GM10266 (cell line): ENCODE results near the gene GRPEL1.
"Not testable (repeated sequence)": the region's sequence is repeated elsewhere in the genome, so short reads cannot be mapped to it uniquely, and the experiment has no call there.

ENCODE experiments used
- DNase-seq: peaks from one replicate; pipeline ENCODE4 v3.0.0; 2012; ENCODE audit errors: extremely low spot score
- TF ChIP-seq, protein P1 (sequence below): IDR thresholded peaks from 2 replicates; pipeline ENCODE4 v1.5.1; 2012; ENCODE audit warnings: mild to moderate bottlenecking, low read depth; ENCODE audit not compliant: control insufficient read depth, insufficient read depth; ENCODE audit errors: missing control alignments

The GRPEL1 gene

DNA sequence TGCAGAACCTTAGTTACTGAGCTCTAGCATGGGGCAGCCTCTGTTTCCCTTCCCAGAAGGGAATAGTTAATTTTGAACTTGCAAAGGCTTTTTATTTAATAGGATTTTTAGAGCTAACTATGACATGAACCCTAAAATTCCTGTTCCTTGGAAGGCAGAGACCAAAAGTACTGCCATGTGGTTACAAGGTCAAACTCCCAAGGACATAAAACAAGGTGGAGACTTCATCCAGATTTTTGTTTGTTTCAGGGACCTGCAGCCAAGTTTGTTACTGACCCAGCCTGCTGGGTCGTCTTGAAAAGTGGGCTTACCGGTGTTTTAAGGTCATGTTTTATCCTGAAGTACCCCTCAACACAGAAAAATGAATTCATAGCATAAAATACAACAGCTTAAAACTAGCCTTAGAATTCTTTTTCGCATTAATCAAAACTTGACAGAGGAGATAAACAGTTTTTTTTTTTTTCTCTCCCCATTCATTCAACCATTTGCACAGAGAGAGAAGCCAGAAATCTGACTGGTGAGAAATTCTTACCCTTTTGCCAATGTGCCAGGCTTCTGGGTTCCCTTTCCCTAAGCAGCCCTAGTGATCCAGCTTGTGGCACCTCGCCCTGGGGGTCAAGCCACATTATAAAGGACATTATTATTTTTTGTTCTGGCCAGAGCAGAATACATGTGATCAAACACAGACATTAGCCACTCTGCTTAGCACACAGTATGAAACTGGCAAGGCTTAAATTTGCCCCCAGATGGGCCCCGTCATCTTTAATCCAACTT is 21.5 kb upstream of the GRPEL1 start:
- TF ChIP-seq, protein P1, sequence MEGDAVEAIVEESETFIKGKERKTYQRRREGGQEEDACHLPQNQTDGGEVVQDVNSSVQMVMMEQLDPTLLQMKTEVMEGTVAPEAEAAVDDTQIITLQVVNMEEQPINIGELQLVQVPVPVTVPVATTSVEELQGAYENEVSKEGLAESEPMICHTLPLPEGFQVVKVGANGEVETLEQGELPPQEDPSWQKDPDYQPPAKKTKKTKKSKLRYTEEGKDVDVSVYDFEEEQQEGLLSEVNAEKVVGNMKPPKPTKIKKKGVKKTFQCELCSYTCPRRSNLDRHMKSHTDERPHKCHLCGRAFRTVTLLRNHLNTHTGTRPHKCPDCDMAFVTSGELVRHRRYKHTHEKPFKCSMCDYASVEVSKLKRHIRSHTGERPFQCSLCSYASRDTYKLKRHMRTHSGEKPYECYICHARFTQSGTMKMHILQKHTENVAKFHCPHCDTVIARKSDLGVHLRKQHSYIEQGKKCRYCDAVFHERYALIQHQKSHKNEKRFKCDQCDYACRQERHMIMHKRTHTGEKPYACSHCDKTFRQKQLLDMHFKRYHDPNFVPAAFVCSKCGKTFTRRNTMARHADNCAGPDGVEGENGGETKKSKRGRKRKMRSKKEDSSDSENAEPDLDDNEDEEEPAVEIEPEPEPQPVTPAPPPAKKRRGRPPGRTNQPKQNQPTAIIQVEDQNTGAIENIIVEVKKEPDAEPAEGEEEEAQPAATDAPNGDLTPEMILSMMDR: no peak
- DNase-seq: no peak

DNA sequence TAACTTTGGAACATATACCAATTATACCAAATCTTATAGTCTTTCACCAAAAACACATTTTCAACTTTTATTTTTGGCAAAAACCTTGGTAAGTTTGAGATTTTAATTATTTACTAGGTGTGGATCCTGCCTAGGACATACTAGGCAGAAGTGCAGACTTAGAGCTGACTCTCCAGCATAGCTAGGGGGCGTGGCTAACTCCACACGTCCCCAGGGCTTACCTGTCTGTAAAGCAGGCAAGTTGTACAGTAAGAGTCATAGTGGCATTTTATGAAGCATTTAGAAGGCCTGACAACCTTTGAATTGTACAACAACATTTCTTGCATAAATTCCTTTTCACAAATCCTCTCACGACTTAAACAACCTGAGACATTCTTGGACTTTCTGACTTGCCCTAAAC is 19.2 kb upstream of the GRPEL1 start:
- TF ChIP-seq, protein P1: no peak

DNA sequence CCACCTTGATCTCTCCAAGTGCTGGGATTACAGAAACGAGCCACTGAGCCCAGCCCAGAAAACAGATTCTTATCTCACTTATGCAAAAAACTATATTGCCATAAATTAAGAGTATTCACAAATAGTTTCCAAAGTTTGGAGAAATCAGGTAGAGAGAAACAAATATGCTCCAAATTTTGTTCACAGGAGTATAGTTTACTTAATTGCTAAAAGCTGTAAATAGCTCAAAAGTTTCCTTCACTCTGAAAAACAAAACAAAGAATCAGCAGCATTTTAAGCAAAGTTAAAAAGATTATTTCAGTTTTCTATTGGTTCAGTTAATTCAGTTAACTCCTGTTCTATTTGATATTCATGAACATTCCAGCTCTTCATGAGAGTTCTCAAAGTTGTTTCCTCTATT is 18.5 kb upstream of the GRPEL1 start:
- TF ChIP-seq, protein P1: no peak
- no peak for DNase-seq

More for the DNA sequence above, 19.2 kb upstream of the GRPEL1 start:
- DNase-seq: no peak

DNA sequence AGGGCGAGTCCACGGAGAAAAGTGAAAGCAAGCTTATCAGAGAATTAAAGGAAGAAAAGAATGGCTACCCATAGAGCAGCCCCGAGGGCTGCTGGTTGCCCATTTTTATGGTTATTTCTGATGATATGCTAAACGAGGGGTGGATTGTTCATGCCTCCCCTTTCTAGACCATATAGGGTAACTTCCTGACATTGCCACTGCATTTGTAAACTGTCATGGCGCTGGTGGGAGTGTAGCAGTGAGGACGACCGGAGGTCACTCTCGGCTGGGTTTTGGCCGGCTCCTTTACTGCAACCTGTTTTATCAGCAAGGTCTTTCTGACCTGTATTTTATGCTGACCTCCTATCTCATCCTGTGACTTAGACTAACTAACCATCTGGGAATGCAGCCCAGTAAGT is 16.7 kb upstream of the GRPEL1 start:
- not testable (repeated sequence) for DNase-seq

DNA sequence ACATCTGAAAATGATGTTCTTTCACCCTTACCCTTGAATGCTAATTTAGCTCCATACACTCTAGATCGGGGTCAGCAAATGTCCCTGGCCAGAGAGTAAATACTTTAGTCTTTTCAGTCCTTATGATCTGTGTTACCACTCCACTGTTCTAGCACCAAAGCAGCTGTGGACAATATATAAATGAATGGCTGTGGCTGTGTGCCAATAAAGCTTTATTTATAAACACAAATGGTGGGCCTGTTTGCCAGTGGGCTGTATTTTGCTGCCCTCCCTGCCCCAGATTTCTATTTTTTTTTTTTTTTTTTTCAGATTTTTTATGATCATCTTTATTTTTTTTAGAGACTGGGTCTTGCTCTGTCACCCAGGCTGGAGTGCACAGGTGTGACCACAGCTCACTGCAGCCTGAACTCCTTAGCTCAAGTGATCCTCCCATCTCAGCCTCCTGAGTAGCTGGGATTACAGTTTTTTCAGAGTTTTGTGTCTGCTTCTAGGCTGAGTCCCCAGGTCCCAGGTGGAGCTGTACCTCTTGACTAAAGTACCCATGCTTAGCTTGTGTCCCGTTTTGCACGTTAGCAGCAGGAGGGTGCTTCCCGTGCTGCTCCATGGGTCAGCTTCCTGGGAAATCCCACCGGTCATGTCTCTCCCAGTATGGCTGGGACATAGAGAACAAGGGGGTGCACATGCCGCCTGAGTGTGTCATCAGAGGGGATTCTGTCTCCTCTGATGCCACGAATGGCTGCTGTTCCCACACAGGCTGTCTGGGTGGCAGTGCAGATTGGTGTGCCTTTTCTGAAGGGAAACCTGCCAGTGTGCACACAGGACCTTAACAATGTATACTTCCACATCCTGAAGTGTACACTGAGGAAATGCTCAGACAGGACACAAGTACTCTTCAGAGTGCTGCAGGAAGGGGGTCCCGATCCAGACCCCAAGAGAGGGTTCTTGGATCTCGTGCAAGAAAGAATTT is 16.0 kb upstream of the GRPEL1 start:
- DNase-seq: no peak
- TF ChIP-seq, protein P1: no peak

DNA sequence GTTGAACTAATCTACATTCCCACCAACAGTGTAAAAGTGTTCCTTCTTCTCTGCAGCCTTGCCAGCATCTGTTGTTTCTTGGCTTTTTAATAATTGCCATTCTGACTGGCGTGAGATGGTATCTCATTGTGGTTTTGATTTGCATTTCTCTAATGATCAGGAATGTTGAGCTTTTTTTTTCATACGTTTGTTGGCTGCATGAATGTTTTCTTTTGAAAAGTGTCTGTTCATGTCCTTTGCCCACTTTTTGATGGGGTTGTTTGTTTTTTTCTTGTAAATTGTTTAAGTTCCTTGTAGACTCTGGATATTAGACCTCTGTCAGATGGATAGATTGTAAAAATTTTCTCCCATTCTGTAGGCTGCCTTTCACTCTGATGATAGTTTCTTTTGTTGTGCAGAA is 12.0 kb upstream of the GRPEL1 start:
- DNase-seq: not testable (repeated sequence)

DNA sequence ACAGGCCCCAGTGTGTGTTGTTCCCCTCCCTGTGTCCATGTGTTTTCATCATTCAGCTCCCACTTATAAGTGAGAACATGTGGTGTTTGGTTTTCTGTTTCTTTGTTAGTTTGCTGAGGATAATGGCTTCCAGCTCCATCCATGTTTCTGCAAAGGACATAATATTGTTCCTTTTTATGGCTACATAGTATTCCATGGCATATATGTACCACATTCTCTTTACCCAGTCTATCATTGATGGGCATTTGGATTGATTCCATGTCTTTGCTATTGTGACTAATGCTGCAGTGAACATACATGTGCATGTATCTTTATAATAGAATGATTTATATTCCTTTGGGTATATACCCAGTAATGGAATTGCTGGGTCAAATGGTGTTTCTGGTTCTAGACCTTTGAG is 11.6 kb upstream of the GRPEL1 start:
- DNase-seq: not testable (repeated sequence)

DNA sequence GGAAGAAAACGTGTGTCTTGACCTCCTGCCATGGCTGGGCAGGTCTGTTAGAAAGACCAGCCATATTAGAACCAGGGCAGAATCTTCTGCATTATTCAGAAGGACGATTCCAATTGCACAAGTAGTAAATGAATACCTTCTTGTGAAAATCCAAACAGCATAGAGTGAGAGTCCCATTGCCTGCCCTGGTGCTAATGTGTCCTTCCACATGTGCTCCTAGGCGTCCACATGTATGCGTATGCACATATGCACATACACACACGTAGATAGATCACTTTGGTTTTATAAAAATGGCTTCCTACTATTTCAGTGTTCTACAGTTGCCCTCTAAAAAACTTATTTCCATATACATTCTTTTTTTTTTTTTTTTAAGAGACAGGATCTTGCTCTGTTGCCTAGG is 10.2 kb upstream of the GRPEL1 start:
- DNase-seq: no peak
- TF ChIP-seq, protein P1: no peak
